Measurements from ENCODE around the gene ADCK2.
"Not testable (repeated sequence)": the region's sequence is repeated elsewhere in the genome, so short reads cannot be mapped to it uniquely, and the experiment has no call there.

ADCK2 gene

GRCh38 chr7:140672382-140673062 lies at the start of gene ADCK2:
Gene ADCK2, plus strand, starts transcription at chr7:140672945. Its CDS starts 386 bp downstream, at chr7:140673331.
- H3K9me3 ChIP-seq (ENCODE audit: control insufficient read depth, insufficient read depth, low read length): no peaks in the 10 kb centered on the region
- H3K27ac ChIP-seq (ENCODE audit: low read depth, low read length): no peak within 1 kb of the TSS
- H3K4me3 ChIP-seq (ENCODE audit: low read depth, low read length): peak within 1 kb of the TSS; percentile 87
- peaks cover 8% of the 10 kb centered on the region for H3K27me3 ChIP-seq (ENCODE audit: control insufficient read depth, insufficient read depth, low read length)
- no peaks in the 10 kb centered on the region for H3K36me3 ChIP-seq (ENCODE audit: control insufficient read depth, insufficient read depth, low read length)
- peaks cover 10% of the 10 kb centered on the region; the same call in 1 of the 2 replicates for H3K4me1 ChIP-seq (ENCODE audit: control insufficient read depth, insufficient read depth, low read length)
- no peak within 1 kb of the TSS for H3K9ac ChIP-seq (ENCODE audit: low read depth, low read length)

GRCh38 chr7:140623980-140624379 lies 48.8 kb upstream of the ADCK2 start:
- Histone ChIP-seq H3K4me1 (ENCODE audit: control insufficient read depth, insufficient read depth, low read length) (peaks cover 20% of the 10 kb centered on the region), H3K27ac (ENCODE audit: low read depth, low read length) (peak overlapping the region; percentile 9)

GRCh38 chr7:140624392-140625191 lies 48.2 kb upstream of the ADCK2 start:
- H3K9me3 ChIP-seq (ENCODE audit: control insufficient read depth, insufficient read depth, low read length): no peaks in the 10 kb centered on the region
- peaks cover 20% of the 10 kb centered on the region for H3K4me1 ChIP-seq (ENCODE audit: control insufficient read depth, insufficient read depth, low read length)
- no peaks in the 10 kb centered on the region for H3K27me3 ChIP-seq (ENCODE audit: control insufficient read depth, insufficient read depth, low read length)
- H3K27ac ChIP-seq (ENCODE audit: low read depth, low read length): peak overlapping the region; percentile 9
- no peaks in the 10 kb centered on the region for H3K36me3 ChIP-seq (ENCODE audit: control insufficient read depth, insufficient read depth, low read length)
- no peak overlapping the region for H3K9ac ChIP-seq (ENCODE audit: low read depth, low read length)
- no peak overlapping the region for H3K4me3 ChIP-seq (ENCODE audit: low read depth, low read length)

More at GRCh38 chr7:140623980-140624379, 48.8 kb upstream of the ADCK2 start:
- H3K9ac ChIP-seq (ENCODE audit: low read depth, low read length): no peak overlapping the region
- H3K27me3 ChIP-seq (ENCODE audit: control insufficient read depth, insufficient read depth, low read length): no peaks in the 10 kb centered on the region
- H3K4me3 ChIP-seq (ENCODE audit: low read depth, low read length): no peak overlapping the region
- H3K36me3 ChIP-seq (ENCODE audit: control insufficient read depth, insufficient read depth, low read length): no peaks in the 10 kb centered on the region
- H3K9me3 ChIP-seq (ENCODE audit: control insufficient read depth, insufficient read depth, low read length): no peaks in the 10 kb centered on the region

GRCh38 chr7:140625192-140625558 lies 47.6 kb upstream of the ADCK2 start:
- H3K4me3 ChIP-seq (ENCODE audit: low read depth, low read length); H3K9me3 ChIP-seq (ENCODE audit: control insufficient read depth, insufficient read depth, low read length); H3K27ac ChIP-seq (ENCODE audit: low read depth, low read length); H3K9ac ChIP-seq (ENCODE audit: low read depth, low read length); H3K27me3 ChIP-seq (ENCODE audit: control insufficient read depth, insufficient read depth, low read length); H3K36me3 ChIP-seq (ENCODE audit: control insufficient read depth, insufficient read depth, low read length): not testable (repeated sequence)
- H3K4me1 ChIP-seq (ENCODE audit: control insufficient read depth, insufficient read depth, low read length): peaks cover 20% of the 10 kb centered on the region

- Histone ChIP-seq H3K36me3 (ENCODE audit: control insufficient read depth, insufficient read depth, low read length) (no peaks in the 10 kb centered on the region), H3K27ac (ENCODE audit: low read depth, low read length) (peak overlapping the region; percentile 88), H3K4me1 (ENCODE audit: control insufficient read depth, insufficient read depth, low read length) (peaks cover 20% of the 10 kb centered on the region), H3K27me3 (ENCODE audit: control insufficient read depth, insufficient read depth, low read length) (no peaks in the 10 kb centered on the region), H3K9ac (ENCODE audit: low read depth, low read length) (peak overlapping the region; percentile 25), H3K9me3 (ENCODE audit: control insufficient read depth, insufficient read depth, low read length) (no peaks in the 10 kb centered on the region), H3K4me3 (ENCODE audit: low read depth, low read length) (0 out of 2 replicates have a peak overlapping the region, but pooled peaks have one; percentile 1)
Measured at GRCh38 chr7:140625908-140626868, 46.6 kb upstream of the ADCK2 start.

GRCh38 chr7:140631021-140631420 lies 41.7 kb upstream of the ADCK2 start:
- Histone ChIP-seq H3K27me3 (ENCODE audit: control insufficient read depth, insufficient read depth, low read length) (no peaks in the 10 kb centered on the region), H3K27ac (ENCODE audit: low read depth, low read length) (no peak overlapping the region), H3K9me3 (ENCODE audit: control insufficient read depth, insufficient read depth, low read length) (no peaks in the 10 kb centered on the region), H3K4me3 (ENCODE audit: low read depth, low read length) (no peak overlapping the region), H3K4me1 (ENCODE audit: control insufficient read depth, insufficient read depth, low read length) (peaks cover 19% of the 10 kb centered on the region), H3K9ac (ENCODE audit: low read depth, low read length) (no peak overlapping the region), H3K36me3 (ENCODE audit: control insufficient read depth, insufficient read depth, low read length) (no peaks in the 10 kb centered on the region)

GRCh38 chr7:140631602-140632001 lies 41.1 kb upstream of the ADCK2 start:
- H3K9ac ChIP-seq (ENCODE audit: low read depth, low read length): no peak overlapping the region
- H3K4me1 ChIP-seq (ENCODE audit: control insufficient read depth, insufficient read depth, low read length): peaks cover 19% of the 10 kb centered on the region
- H3K9me3 ChIP-seq (ENCODE audit: control insufficient read depth, insufficient read depth, low read length): no peaks in the 10 kb centered on the region
- H3K27me3 ChIP-seq (ENCODE audit: control insufficient read depth, insufficient read depth, low read length): no peaks in the 10 kb centered on the region
- H3K36me3 ChIP-seq (ENCODE audit: control insufficient read depth, insufficient read depth, low read length): no peaks in the 10 kb centered on the region
- no peak overlapping the region for H3K4me3 ChIP-seq (ENCODE audit: low read depth, low read length)
- H3K27ac ChIP-seq (ENCODE audit: low read depth, low read length): no peak overlapping the region

GRCh38 chr7:140635345-140635744 lies 37.4 kb upstream of the ADCK2 start:
- Histone ChIP-seq H3K9ac (ENCODE audit: low read depth, low read length) (peak overlapping the region; percentile 31; the same call in 1 of the 2 replicates), H3K9me3 (ENCODE audit: control insufficient read depth, insufficient read depth, low read length) (no peaks in the 10 kb centered on the region), H3K4me3 (ENCODE audit: low read depth, low read length) (peak overlapping the region; percentile 31), H3K36me3 (ENCODE audit: control insufficient read depth, insufficient read depth, low read length) (no peaks in the 10 kb centered on the region), H3K4me1 (ENCODE audit: control insufficient read depth, insufficient read depth, low read length) (peaks cover 35% of the 10 kb centered on the region), H3K27ac (ENCODE audit: low read depth, low read length) (peak overlapping the region; percentile 84), H3K27me3 (ENCODE audit: control insufficient read depth, insufficient read depth, low read length) (peaks cover 10% of the 10 kb centered on the region)

GRCh38 chr7:140635816-140636215 lies 36.9 kb upstream of the ADCK2 start:
- H3K27ac ChIP-seq (ENCODE audit: low read depth, low read length): peak overlapping the region; percentile 84
- H3K9ac ChIP-seq (ENCODE audit: low read depth, low read length): no peak overlapping the region
- H3K27me3 ChIP-seq (ENCODE audit: control insufficient read depth, insufficient read depth, low read length): peaks cover 11% of the 10 kb centered on the region
- H3K4me3 ChIP-seq (ENCODE audit: low read depth, low read length): peak overlapping the region; percentile 31
- no peaks in the 10 kb centered on the region for H3K36me3 ChIP-seq (ENCODE audit: control insufficient read depth, insufficient read depth, low read length)
- no peaks in the 10 kb centered on the region for H3K9me3 ChIP-seq (ENCODE audit: control insufficient read depth, insufficient read depth, low read length)
- peaks cover 35% of the 10 kb centered on the region for H3K4me1 ChIP-seq (ENCODE audit: control insufficient read depth, insufficient read depth, low read length)

- H3K4me3 ChIP-seq (ENCODE audit: low read depth, low read length): no peak overlapping the region
- H3K27me3 ChIP-seq (ENCODE audit: control insufficient read depth, insufficient read depth, low read length): peaks cover 25% of the 10 kb centered on the region
- H3K27ac ChIP-seq (ENCODE audit: low read depth, low read length): no peak overlapping the region
- H3K9me3 ChIP-seq (ENCODE audit: control insufficient read depth, insufficient read depth, low read length): no peaks in the 10 kb centered on the region
- H3K9ac ChIP-seq (ENCODE audit: low read depth, low read length): no peak overlapping the region
- no peaks in the 10 kb centered on the region for H3K36me3 ChIP-seq (ENCODE audit: control insufficient read depth, insufficient read depth, low read length)
- peaks cover 40% of the 10 kb centered on the region for H3K4me1 ChIP-seq (ENCODE audit: control insufficient read depth, insufficient read depth, low read length)
Measured at GRCh38 chr7:140637400-140637799, 35.3 kb upstream of the ADCK2 start.
